Measurements from ENCODE around the gene NCEH1. TPM values are rescaled to one million over a fixed set of nuclear protein-coding genes. Genes with fewer than 3 reads are reported as not detected.
"Not testable (repeated sequence)": the region's sequence is repeated elsewhere in the genome, so short reads cannot be mapped to it uniquely, and the experiment has no call there.

Gene NCEH1
- total RNA-seq (2021), result 39.6 and 43.5 TPM in 2 replicates
- percentile 97 among the genes with signal in this experiment for Bru-seq, nascent RNA
- percentile 96 among the genes with signal in this experiment for BruChase-seq, experiment 1, labeled RNA remaining after a 2-hour chase
- percentile 96 among the genes with signal in this experiment for BruChase-seq, experiment 2, labeled RNA remaining after a 6-hour chase
- long read RNA-seq, full-length matches to known transcripts, result 62 of 69 reads
- long read RNA-seq, partial matches to known transcripts, result 1 of 69 reads
- long read RNA-seq, other reads (novel, unspliced or antisense), result 6 of 69 reads

- peak within 1 kb of the TSS; percentile 87 for H3K4me2 ChIP-seq
- no peaks in the 10 kb centered on the region for H3K27me3 ChIP-seq (ENCODE audit: insufficient read depth, low read depth)
- TF ChIP-seq EZH2 (IDR thresholded peaks at IDR 0.05; ENCODE audit: low read depth), result no peak
- TF ChIP-seq CTCF (conservative IDR thresholded peaks at IDR 0.05), result peak; percentile 89
- H3K27ac ChIP-seq, result peak within 1 kb of the TSS; percentile 98
- H3K79me2 ChIP-seq (ENCODE audit: low read depth), result peaks cover 49% of the 10 kb centered on the region
- peaks cover 3% of the 10 kb centered on the region; the same call in 1 of the 2 replicates for H4K20me1 ChIP-seq (ENCODE audit: insufficient read depth)
- H3K9me3 ChIP-seq (ENCODE audit: insufficient read depth, low read depth), result no peaks in the 10 kb centered on the region
- CTCF ChIA-PET, result interaction anchor here (0.5 to 2.9 kb wide), 5 partner anchors 25 to 874 kb away, joined by 3 to 39 read pairs (median 4); partner anchors contain the start of gene ECT2
- H2AFZ ChIP-seq, result peak within 1 kb of the TSS; percentile 81
- intact Hi-C loops (cut with micrococcal nuclease; ENCODE audit: unreplicated experiment), result loop anchor here (1.0 to 2.0 kb wide), 6 partner anchors 11 to 151 kb away; partner anchors contain the start of gene ECT2
- no peaks in the 10 kb centered on the region for H3K9me2 ChIP-seq (ENCODE audit: insufficient read depth)
- peak; percentile 98 to 100 for DNase-seq
- H3K4me1 ChIP-seq (replicated peaks; ENCODE audit: insufficient read depth), result peaks cover 62% of the 10 kb centered on the region
- H3K36me3 ChIP-seq (ENCODE audit: low read depth), result 0 out of 2 replicates have a peak, but pooled peaks cover 3% of the 10 kb centered on the region
- no TSS peak for BruUV-seq (replicated peaks)
- POLR2A ChIA-PET (ENCODE audit: unreplicated experiment), result interaction anchor here (0.6 to 1.9 kb wide), 7 partner anchors 13 to 633 kb away, joined by 3 to 16 read pairs (median 3); partner anchors contain the start of gene ECT2
- H3K4me3 ChIP-seq, result peak within 1 kb of the TSS; percentile 83
- H3F3A ChIP-seq (ENCODE audit: insufficient read depth, low read depth), result peaks cover 34% of the 10 kb centered on the region
Measured at GRCh38 chr3:172710664-172711453, at the start of gene NCEH1. TSS of gene NCEH1 (minus strand) at chr3:172711067. CDS start at chr3:172710984, 83 bp downstream.

- DNase-seq; POLR2A ChIA-PET (ENCODE audit: unreplicated experiment); H3K4me3 ChIP-seq; H3K27ac ChIP-seq; H3K27me3 ChIP-seq (ENCODE audit: insufficient read depth, low read depth); H3K9me2 ChIP-seq (ENCODE audit: insufficient read depth); BruUV-seq (replicated peaks); H3K4me2 ChIP-seq; H3K4me1 ChIP-seq (replicated peaks; ENCODE audit: insufficient read depth); H2AFZ ChIP-seq; H4K20me1 ChIP-seq (ENCODE audit: insufficient read depth); H3K9me3 ChIP-seq (ENCODE audit: insufficient read depth, low read depth): not testable (repeated sequence)
- CTCF ChIA-PET, result interaction anchor here (0.6 kb wide), 1 partner anchor 427 kb away, joined by 4 read pairs; no protein-coding TSS in a partner anchor
- H3K36me3 ChIP-seq (ENCODE audit: low read depth), result peaks cover 76% of the 10 kb centered on the region
- peaks cover 21% of the 10 kb centered on the region for H3K79me2 ChIP-seq (ENCODE audit: low read depth)
- peaks cover 16% of the 10 kb centered on the region; the same call in 1 of the 2 replicates for H3F3A ChIP-seq (ENCODE audit: insufficient read depth, low read depth)
- intact Hi-C loops (cut with micrococcal nuclease; ENCODE audit: unreplicated experiment), result loop anchor here (5.0 kb wide), 1 partner anchor 42 kb away; no protein-coding TSS in a partner anchor
Measured at GRCh38 chr3:172760416-172760815, 49.5 kb upstream of the NCEH1 start.

- no peak overlapping the region for H2AFZ ChIP-seq
- ChIA-PET CTCF (no interaction called here), POLR2A (ENCODE audit: unreplicated experiment) (interaction anchor here (0.5 to 0.7 kb wide), 3 partner anchors 77 to 491 kb away, joined by 3 to 9 read pairs (median 3); no protein-coding TSS in a partner anchor)
- intact Hi-C loops (cut with micrococcal nuclease; ENCODE audit: unreplicated experiment), result loop anchor here (5.0 kb wide), 5 partner anchors 131 to 1296 kb away; no protein-coding TSS in a partner anchor
- no TSS peak for BruUV-seq (replicated peaks)
- peaks cover 52% of the 10 kb centered on the region for H3K4me1 ChIP-seq (replicated peaks; ENCODE audit: insufficient read depth)
- no peak for DNase-seq
- H3K4me2 ChIP-seq, result peak overlapping the region; percentile 84; the same call in 1 of the 2 replicates
- H3K4me3 ChIP-seq, result no peak overlapping the region
- peaks cover 45% of the 10 kb centered on the region for H3K36me3 ChIP-seq (ENCODE audit: low read depth)
- no peaks in the 10 kb centered on the region for H3K9me2 ChIP-seq (ENCODE audit: insufficient read depth)
- H3K79me2 ChIP-seq (ENCODE audit: low read depth), result peaks cover 60% of the 10 kb centered on the region
- TF ChIP-seq EZH2 (IDR thresholded peaks at IDR 0.05; ENCODE audit: low read depth) (no peak), CTCF (conservative IDR thresholded peaks at IDR 0.05) (no peak)
- no peaks in the 10 kb centered on the region for H4K20me1 ChIP-seq (ENCODE audit: insufficient read depth)
- peaks cover 36% of the 10 kb centered on the region for H3F3A ChIP-seq (ENCODE audit: insufficient read depth, low read depth)
- no peak overlapping the region for H3K27ac ChIP-seq
- H3K27me3 ChIP-seq (ENCODE audit: insufficient read depth, low read depth), result no peaks in the 10 kb centered on the region
- no peaks in the 10 kb centered on the region for H3K9me3 ChIP-seq (ENCODE audit: insufficient read depth, low read depth)
Measured at GRCh38 chr3:172753125-172753524, 42.3 kb upstream of the NCEH1 start.
